PC-9 (cell line): ENCODE results near the gene PIGO. TPM values are rescaled to one million over a fixed set of nuclear protein-coding genes. Genes with fewer than 3 reads are reported as not detected.

Source experiments
- Bru-seq: library from RNA; stranded (reverse); fragments of 400-500 nt; gene quantifications from one replicate; lab custom pipeline; 2021; lab: Mats Ljungman, UMichigan
- BruChase-seq, 2 experiments: library from RNA; stranded (reverse); fragments of 400-500 nt; gene quantifications; one replicate each; lab custom pipeline; 2021; lab: Mats Ljungman, UMichigan
- BruUV-seq: library from RNA; stranded (reverse); fragments of 400-500 nt; replicated peaks from 2 replicates; lab custom pipeline; 2021; lab: Mats Ljungman, UMichigan
- CTCF ChIA-PET: fragments of 300-600 bp; sonication (Branson Sonifier 250); formaldehyde crosslinking; loops from one replicate; lab custom pipeline; 2022; ENCODE audit warnings: antibody characterized with exemption; lab: Charles Lee
- POLR2A ChIA-PET: fragments of 300-600 bp; sonication (Branson Sonifier 250); formaldehyde crosslinking; loops from one replicate; lab custom pipeline; 2022; ENCODE audit warnings: antibody characterized with exemption; ENCODE audit not compliant: unreplicated experiment; lab: Charles Lee
- DNase-seq, 2 experiments: peaks; one replicate each; pipeline versions ENCODE4 v3.0.0 to v3.0.0-alpha.2; 2015 to 2022; ENCODE audit warnings: mixed read lengths in 1 of 2
- H2AFZ ChIP-seq: fragments of 200-600 bp; sonication (generic); 2 replicates; pipeline ENCODE4 v1.8.1; 2017; ENCODE audit warnings: antibody characterized with exemption
- H3F3A ChIP-seq: fragments of 200-600 bp; sonication (generic); 2 replicates; pipeline ENCODE4 v1.8.1; 2017; ENCODE audit warnings: antibody characterized with exemption, mild to moderate bottlenecking, low read depth; ENCODE audit not compliant: insufficient read depth
- H3K27ac ChIP-seq: fragments of 200-600 bp; sonication (generic); 2 replicates; pipeline ENCODE4 v1.6.1; 2016; ENCODE audit warnings: mixed run types
- H3K27me3 ChIP-seq: fragments of 200-600 bp; sonication (generic); 2 replicates; pipeline ENCODE4 v1.6.1; 2016; ENCODE audit warnings: low read depth, mixed run types; ENCODE audit not compliant: insufficient read depth
- H3K36me3 ChIP-seq: fragments of 200-600 bp; sonication (generic); 2 replicates; pipeline ENCODE4 v1.6.1; 2016; ENCODE audit warnings: low read depth, mixed run types
- H3K4me1 ChIP-seq: fragments of 200-600 bp; sonication (generic); replicated peaks from 2 replicates; pipeline ENCODE4 v1.6.1; 2016; ENCODE audit warnings: mixed run types; ENCODE audit not compliant: insufficient read depth
- H3K4me2 ChIP-seq: fragments of 200-600 bp; sonication (generic); 2 replicates; pipeline ENCODE4 v1.6.1; 2017; ENCODE audit warnings: mixed run types
- H3K4me3 ChIP-seq: fragments of 200-600 bp; sonication (generic); 2 replicates; pipeline ENCODE4 v1.6.1; 2016; ENCODE audit warnings: mixed run types
- H3K79me2 ChIP-seq: fragments of 200-600 bp; sonication (generic); 2 replicates; pipeline ENCODE4 v1.6.1; 2017; ENCODE audit warnings: low read depth, mixed run types
- H3K9me2 ChIP-seq: fragments of 200-600 bp; sonication (generic); 2 replicates; pipeline ENCODE4 v1.8.1; 2017; ENCODE audit warnings: mild to moderate bottlenecking; ENCODE audit not compliant: insufficient read depth
- H3K9me3 ChIP-seq: fragments of 200-600 bp; sonication (generic); 2 replicates; pipeline ENCODE4 v1.8.1; 2016; ENCODE audit warnings: low read depth; ENCODE audit not compliant: insufficient read depth
- H4K20me1 ChIP-seq: fragments of 200-600 bp; sonication (generic); 2 replicates; pipeline ENCODE4 v1.8.1; 2017; ENCODE audit not compliant: insufficient read depth
- CTCF ChIP-seq: fragments of 200-600 bp; sonication (generic); conservative IDR thresholded peaks from 2 replicates; pipeline ENCODE4 v1.6.1; 2017; ENCODE audit warnings: mixed run types, antibody characterized with exemption, mild to moderate bottlenecking, moderate library complexity
- EZH2 ChIP-seq: fragments of 200-600 bp; sonication (generic); IDR thresholded peaks from 2 replicates; pipeline ENCODE4 v1.8.0; 2017; ENCODE audit warnings: antibody characterized with exemption, low read depth
- intact Hi-C: fragments of 100-400 bp; cut with micrococcal nuclease; formaldehyde crosslinking; loops from one replicate; pipeline ENCODE4 v1.10.0; 2022; ENCODE audit not compliant: unreplicated experiment
- long read RNA-seq: library from polyadenylated mRNA; stranded (forward); transcript quantifications from one replicate; pipeline ENCODE4 v2.0.0, GENCODE V29; 2022
- total RNA-seq: library from RNA; stranded (reverse); gene quantifications from 2 replicates; pipeline ENCODE4 v1.2.3, GENCODE V29; 2021

Gene PIGO
- total RNA-seq (18.2 and 20.3 TPM in 2 replicates), Bru-seq, nascent RNA (percentile 70 among the genes with signal in this experiment), BruChase-seq, experiment 1, labeled RNA remaining after a 2-hour chase (percentile 67 among the genes with signal in this experiment), BruChase-seq, experiment 2, labeled RNA remaining after a 6-hour chase (percentile 86 among the genes with signal in this experiment)
- long read RNA-seq, full-length matches to known transcripts: 4 of 33 reads
- long read RNA-seq, partial matches to known transcripts: 12 of 33 reads
- long read RNA-seq, other reads (novel, unspliced or antisense): 17 of 33 reads

- TF ChIP-seq EZH2 (no peak), CTCF (peak; percentile 71; the same call in 1 of the 2 replicates)
- peak within 1 kb of the TSS; percentile 77 for H3K4me2 ChIP-seq
- no peaks in the 10 kb centered on the region; the same call in 1 of the 2 replicates for H3F3A ChIP-seq
- H3K36me3 ChIP-seq: no peaks in the 10 kb centered on the region
- POLR2A ChIA-PET: interaction anchor here (0.5 to 0.6 kb wide), 2 partner anchors 27 to 812 kb away, joined by 4 to 8 read pairs; no protein-coding TSS in a partner anchor
- H3K27ac ChIP-seq: peak within 1 kb of the TSS; percentile 93
- intact Hi-C loops: loop anchor here (1.0 kb wide), 1 partner anchor 197 kb away; no protein-coding TSS in a partner anchor
- 0 out of 2 replicates have a peak, but pooled peaks cover 6% of the 10 kb centered on the region for H3K79me2 ChIP-seq
- H3K9me3 ChIP-seq: no peaks in the 10 kb centered on the region
- H3K4me3 ChIP-seq: peak within 1 kb of the TSS; percentile 87
- no peaks in the 10 kb centered on the region for H3K9me2 ChIP-seq
- H3K4me1 ChIP-seq: 0 out of 2 replicates have a peak, but pooled peaks cover 3% of the 10 kb centered on the region
- no peaks in the 10 kb centered on the region for H4K20me1 ChIP-seq
- DNase-seq: peak; percentile 70 to 84
- H3K27me3 ChIP-seq: no peaks in the 10 kb centered on the region
- CTCF ChIA-PET: interaction anchor here (0.7 to 1.2 kb wide), 3 partner anchors 16 to 196 kb away, joined by 3 read pairs; no protein-coding TSS in a partner anchor
- H2AFZ ChIP-seq: peak within 1 kb of the TSS; percentile 93
- TSS peak; percentile 27 for BruUV-seq
Measured at GRCh38 chr9:35096035-35096849, at the start of gene PIGO. PIGO (minus strand) TSS chr9:35096591; CDS start chr9:35095565, 1,026 bp downstream.

GRCh38 chr9:35142037-35142436 lies 45.6 kb upstream of the PIGO start:
- BruUV-seq: no TSS peak
- no peak for DNase-seq

More at GRCh38 chr9:35142037-35142436, 45.6 kb upstream of the PIGO start:
- Histone ChIP-seq H3K9me3 (no peaks in the 10 kb centered on the region), H2AFZ (no peak overlapping the region), H4K20me1 (no peaks in the 10 kb centered on the region), H3K4me1 (no peaks in the 10 kb centered on the region), H3K27me3 (no peaks in the 10 kb centered on the region), H3K9me2 (no peaks in the 10 kb centered on the region), H3F3A (no peaks in the 10 kb centered on the region), H3K4me2 (no peak overlapping the region), H3K79me2 (no peaks in the 10 kb centered on the region), H3K27ac (no peak overlapping the region), H3K4me3 (no peak overlapping the region), H3K36me3 (no peaks in the 10 kb centered on the region)
- TF ChIP-seq EZH2 (no peak), CTCF (no peak)
- ChIA-PET CTCF (no interaction called here), POLR2A (no interaction called here)
- intact Hi-C loops: no loop called here
